ENCODE measurements around the gene BCL7B.

DNA sequence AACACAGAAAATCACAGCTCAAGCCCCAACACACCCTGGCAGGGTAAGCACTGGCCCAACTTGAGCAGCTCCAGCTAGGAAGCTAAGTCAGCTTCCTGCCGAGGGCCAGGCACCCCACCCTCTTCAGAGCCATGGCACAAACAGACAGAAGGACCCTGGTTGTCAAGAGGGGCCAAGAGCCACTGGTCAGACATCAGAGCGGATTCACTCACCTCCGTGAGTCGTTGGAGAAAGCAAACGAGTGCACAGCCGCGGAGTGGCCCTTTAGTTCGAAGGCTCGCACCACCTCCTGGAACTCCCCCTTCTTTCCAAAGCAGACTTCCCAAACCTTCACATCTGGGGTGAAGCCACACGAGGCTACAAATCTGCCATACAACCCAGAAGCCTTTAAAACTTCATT lies 13.5 kb upstream of the BCL7B start:
- TF ChIP-seq, protein P1, sequence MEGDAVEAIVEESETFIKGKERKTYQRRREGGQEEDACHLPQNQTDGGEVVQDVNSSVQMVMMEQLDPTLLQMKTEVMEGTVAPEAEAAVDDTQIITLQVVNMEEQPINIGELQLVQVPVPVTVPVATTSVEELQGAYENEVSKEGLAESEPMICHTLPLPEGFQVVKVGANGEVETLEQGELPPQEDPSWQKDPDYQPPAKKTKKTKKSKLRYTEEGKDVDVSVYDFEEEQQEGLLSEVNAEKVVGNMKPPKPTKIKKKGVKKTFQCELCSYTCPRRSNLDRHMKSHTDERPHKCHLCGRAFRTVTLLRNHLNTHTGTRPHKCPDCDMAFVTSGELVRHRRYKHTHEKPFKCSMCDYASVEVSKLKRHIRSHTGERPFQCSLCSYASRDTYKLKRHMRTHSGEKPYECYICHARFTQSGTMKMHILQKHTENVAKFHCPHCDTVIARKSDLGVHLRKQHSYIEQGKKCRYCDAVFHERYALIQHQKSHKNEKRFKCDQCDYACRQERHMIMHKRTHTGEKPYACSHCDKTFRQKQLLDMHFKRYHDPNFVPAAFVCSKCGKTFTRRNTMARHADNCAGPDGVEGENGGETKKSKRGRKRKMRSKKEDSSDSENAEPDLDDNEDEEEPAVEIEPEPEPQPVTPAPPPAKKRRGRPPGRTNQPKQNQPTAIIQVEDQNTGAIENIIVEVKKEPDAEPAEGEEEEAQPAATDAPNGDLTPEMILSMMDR (conservative IDR thresholded peaks at IDR 0.05; ENCODE audit: low read depth, low read length) = no peak
- TF ChIP-seq EZH2 (IDR thresholded peaks at IDR 0.05; ENCODE audit: borderline replicate concordance, low read depth, low read length, poor library complexity, severe bottlenecking) = no peak

All from A673 (cell line).